Activated CD8-positive, alpha-beta memory T cell treated with anti-CD3 and anti-CD28 coated beads for 4 hours (primary cell): ENCODE measurements around the gene MYLK3.

Source experiments
- DNase-seq, 2 donors: peaks; one replicate each; pipeline ENCODE4 v3.0.0-alpha.2; 2020; ENCODE audit warnings: low read depth in 2 of 2

The MYLK3 gene

GRCh38 chr16:46757339-46758050 lies 9.4 kb upstream of the MYLK3 start:
- DNase-seq, result no peak

GRCh38 chr16:46756772-46757171 lies 8.6 kb upstream of the MYLK3 start:
- no peak for DNase-seq

GRCh38 chr16:46753015-46753414 lies 4.9 kb upstream of the MYLK3 start:
- DNase-seq, result no peak

GRCh38 chr16:46751381-46751780 lies 3.2 kb upstream of the MYLK3 start:
- DNase-seq, result no peak

GRCh38 chr16:46748775-46749705 lies 896 bp upstream of the MYLK3 start:
- DNase-seq, result no peak

- DNase-seq, result no peak
Observed at GRCh38 chr16:46746821-46747776, 1.0 kb downstream of the MYLK3 start.

GRCh38 chr16:46745617-46746016 lies 2.5 kb downstream of the MYLK3 start:
- no peak for DNase-seq

- DNase-seq, result no peak
Observed at GRCh38 chr16:46743232-46743719, 4.9 kb downstream of the MYLK3 start.

GRCh38 chr16:46739934-46740333 lies 8.2 kb downstream of the MYLK3 start:
- DNase-seq, result no peak

GRCh38 chr16:46737621-46738214 lies 10.4 kb downstream of the MYLK3 start:
- DNase-seq, result no peak

- no peak for DNase-seq
Observed at GRCh38 chr16:46736695-46737094, 11.4 kb downstream of the MYLK3 start.

- DNase-seq, result no peak
Observed at GRCh38 chr16:46733319-46733830, 14.8 kb downstream of the MYLK3 start.

- no peak for DNase-seq
Observed at GRCh38 chr16:46732561-46732960, 15.6 kb downstream of the MYLK3 start.

- no peak for DNase-seq
Observed at GRCh38 chr16:46731691-46732555, 16.2 kb downstream of the MYLK3 start.

- DNase-seq, result no peak
Observed at GRCh38 chr16:46730801-46731690, 17.1 kb downstream of the MYLK3 start.

GRCh38 chr16:46730126-46730525 lies 18.0 kb downstream of the MYLK3 start:
- DNase-seq, result no peak

GRCh38 chr16:46729326-46729995 lies 18.7 kb downstream of the MYLK3 start:
- DNase-seq, result no peak

- no peak for DNase-seq
Observed at GRCh38 chr16:46728806-46729205, 19.3 kb downstream of the MYLK3 start.
